Measurements from ENCODE around the gene ACOX1.

DNA sequence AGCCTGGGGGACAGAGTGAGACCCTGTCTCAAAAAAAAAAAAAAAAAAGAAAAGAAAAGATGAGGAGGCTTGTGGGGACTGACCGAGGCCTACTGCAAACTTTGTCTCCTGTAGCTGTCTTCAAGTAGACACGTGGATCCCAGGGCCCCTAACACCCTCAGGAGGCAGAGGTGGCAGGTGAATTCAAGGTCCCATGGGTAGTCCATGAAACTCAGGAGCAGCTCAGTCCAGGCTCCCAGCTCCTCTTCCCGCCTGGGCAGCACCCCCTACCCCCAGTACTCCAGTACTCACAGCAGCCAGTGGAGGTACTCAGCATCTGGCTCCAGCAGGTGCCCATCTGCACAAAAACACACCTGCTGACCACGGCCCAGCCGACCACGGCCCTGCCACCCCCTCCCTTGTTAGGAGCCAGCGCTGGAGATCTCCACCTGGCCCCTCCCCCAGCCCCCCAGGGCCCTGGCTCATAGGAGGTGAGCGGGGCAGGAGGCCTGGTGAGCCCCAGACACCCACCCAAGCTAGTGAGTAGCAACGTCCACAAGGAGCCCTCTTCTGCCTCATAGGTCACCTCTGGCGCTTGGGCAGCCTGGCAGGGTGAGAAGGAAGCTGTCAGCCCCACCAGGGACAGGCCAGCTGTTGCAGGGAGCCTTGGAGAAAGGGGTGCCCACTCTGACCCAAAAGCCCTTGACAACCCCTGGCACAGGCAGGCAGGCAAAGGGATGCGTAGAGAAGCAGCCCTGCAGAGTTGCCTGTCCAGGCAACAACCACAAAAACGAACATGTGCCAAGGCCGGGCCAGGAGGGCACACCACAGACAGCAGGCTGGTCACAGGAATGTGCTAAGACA, 78.1 kb downstream of the ACOX1 start:
- no peak for TF ChIP-seq TCF12 (IDR thresholded peaks at IDR 0.05; ENCODE audit: low read depth)
- no peak for TF ChIP-seq EGR1 (IDR thresholded peaks at IDR 0.05)
- TF ChIP-seq, protein P1, sequence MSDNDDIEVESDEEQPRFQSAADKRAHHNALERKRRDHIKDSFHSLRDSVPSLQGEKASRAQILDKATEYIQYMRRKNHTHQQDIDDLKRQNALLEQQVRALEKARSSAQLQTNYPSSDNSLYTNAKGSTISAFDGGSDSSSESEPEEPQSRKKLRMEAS (IDR thresholded peaks at IDR 0.05) = no peak
- no peak for TF ChIP-seq TAF1 (IDR thresholded peaks at IDR 0.05; ENCODE audit: low read depth)
- TF ChIP-seq, protein P2, sequence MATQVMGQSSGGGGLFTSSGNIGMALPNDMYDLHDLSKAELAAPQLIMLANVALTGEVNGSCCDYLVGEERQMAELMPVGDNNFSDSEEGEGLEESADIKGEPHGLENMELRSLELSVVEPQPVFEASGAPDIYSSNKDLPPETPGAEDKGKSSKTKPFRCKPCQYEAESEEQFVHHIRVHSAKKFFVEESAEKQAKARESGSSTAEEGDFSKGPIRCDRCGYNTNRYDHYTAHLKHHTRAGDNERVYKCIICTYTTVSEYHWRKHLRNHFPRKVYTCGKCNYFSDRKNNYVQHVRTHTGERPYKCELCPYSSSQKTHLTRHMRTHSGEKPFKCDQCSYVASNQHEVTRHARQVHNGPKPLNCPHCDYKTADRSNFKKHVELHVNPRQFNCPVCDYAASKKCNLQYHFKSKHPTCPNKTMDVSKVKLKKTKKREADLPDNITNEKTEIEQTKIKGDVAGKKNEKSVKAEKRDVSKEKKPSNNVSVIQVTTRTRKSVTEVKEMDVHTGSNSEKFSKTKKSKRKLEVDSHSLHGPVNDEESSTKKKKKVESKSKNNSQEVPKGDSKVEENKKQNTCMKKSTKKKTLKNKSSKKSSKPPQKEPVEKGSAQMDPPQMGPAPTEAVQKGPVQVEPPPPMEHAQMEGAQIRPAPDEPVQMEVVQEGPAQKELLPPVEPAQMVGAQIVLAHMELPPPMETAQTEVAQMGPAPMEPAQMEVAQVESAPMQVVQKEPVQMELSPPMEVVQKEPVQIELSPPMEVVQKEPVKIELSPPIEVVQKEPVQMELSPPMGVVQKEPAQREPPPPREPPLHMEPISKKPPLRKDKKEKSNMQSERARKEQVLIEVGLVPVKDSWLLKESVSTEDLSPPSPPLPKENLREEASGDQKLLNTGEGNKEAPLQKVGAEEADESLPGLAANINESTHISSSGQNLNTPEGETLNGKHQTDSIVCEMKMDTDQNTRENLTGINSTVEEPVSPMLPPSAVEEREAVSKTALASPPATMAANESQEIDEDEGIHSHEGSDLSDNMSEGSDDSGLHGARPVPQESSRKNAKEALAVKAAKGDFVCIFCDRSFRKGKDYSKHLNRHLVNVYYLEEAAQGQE (IDR thresholded peaks at IDR 0.05; ENCODE audit: low read depth) = no peak
- TF ChIP-seq RAD21 (IDR thresholded peaks at IDR 0.05; ENCODE audit: low read depth) = no peak
- TF ChIP-seq EP300 (IDR thresholded peaks at IDR 0.05; ENCODE audit: borderline replicate concordance) = no peak
- TF ChIP-seq ZBTB7A (IDR thresholded peaks at IDR 0.05; ENCODE audit: low read depth) = no peak
- TF ChIP-seq CEBPB (IDR thresholded peaks at IDR 0.05) = no peak
- no peak for TF ChIP-seq CREB1 (IDR thresholded peaks at IDR 0.05; ENCODE audit: low read depth)
- TF ChIP-seq, protein P3, sequence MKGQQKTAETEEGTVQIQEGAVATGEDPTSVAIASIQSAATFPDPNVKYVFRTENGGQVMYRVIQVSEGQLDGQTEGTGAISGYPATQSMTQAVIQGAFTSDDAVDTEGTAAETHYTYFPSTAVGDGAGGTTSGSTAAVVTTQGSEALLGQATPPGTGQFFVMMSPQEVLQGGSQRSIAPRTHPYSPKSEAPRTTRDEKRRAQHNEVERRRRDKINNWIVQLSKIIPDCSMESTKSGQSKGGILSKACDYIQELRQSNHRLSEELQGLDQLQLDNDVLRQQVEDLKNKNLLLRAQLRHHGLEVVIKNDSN (IDR thresholded peaks at IDR 0.05) = no peak

Measured in Ishikawa (cell line).